ENCODE measurements around the gene NEMP2. TPM values are rescaled to one million over a fixed set of nuclear protein-coding genes. Genes with fewer than 3 reads are reported as not detected.

Gene NEMP2
- total and polyA plus RNA-seq, 2 of the 8 experiments (the other 6 are each of a cell fraction or from before 2014, with no cell fraction given), result 3.1 to 5.3 TPM

GRCh38 chr2:190529486-190530247, 4.9 kb downstream of the NEMP2 start (continued):
- TF ChIP-seq CTCF (IDR thresholded peaks at IDR 0.05; ENCODE audit: control extremely low read depth in 1 of 3, insufficient read depth in 1 of 3, low read depth in 1 of 3, low read length in 3 of 3) (no peak), MAFK (IDR thresholded peaks at IDR 0.05; ENCODE audit: low read depth, low read length) (no peak), BACH1 (IDR thresholded peaks at IDR 0.05; ENCODE audit: low read length) (no peak)

All from H1 (cell line).